ENCODE measurements around the gene PDZRN3. TPM values are rescaled to one million over a fixed set of nuclear protein-coding genes. Genes with fewer than 3 reads are reported as not detected.

Gene PDZRN3
- total RNA-seq, 1 experiment from 2014 or later, result 5.9 TPM

GRCh38 chr3:73653351-73653750 lies 28.6 kb upstream of the PDZRN3 start:
- H2BK12ac ChIP-seq (ENCODE audit: insufficient read length, low read depth, low read length), result no peak overlapping the region
- no peak overlapping the region for H2BK5ac ChIP-seq (ENCODE audit: insufficient read length, low read length)
- H2AFZ ChIP-seq (ENCODE audit: low read length), result no peak overlapping the region
- H2BK20ac ChIP-seq (ENCODE audit: low read depth, low read length, poor library complexity, severe bottlenecking), result no peak overlapping the region
- H3K23ac ChIP-seq (ENCODE audit: insufficient read length, low read depth, low read length), result no peak overlapping the region
- H3K79me1 ChIP-seq (ENCODE audit: insufficient read depth, low read depth, low read length, poor library complexity, severe bottlenecking), result no peaks in the 10 kb centered on the region
- no peak for TF ChIP-seq CTCF (conservative IDR thresholded peaks at IDR 0.05)
- H4K5ac ChIP-seq (ENCODE audit: insufficient read length, low read depth, low read length), result no peak overlapping the region
- peaks cover 6% of the 10 kb centered on the region in 2 experiments for H3K4me1 Mint-ChIP-seq
- no peak overlapping the region for H3K56ac ChIP-seq (ENCODE audit: insufficient read length, low read depth, low read length)
- H4K91ac ChIP-seq (ENCODE audit: insufficient read length, low read depth, low read length), result no peak overlapping the region
- no peak overlapping the region for H3K18ac ChIP-seq (ENCODE audit: insufficient read length, low read depth, low read length)
- H3K14ac ChIP-seq (ENCODE audit: insufficient read depth, low read length), result no peak overlapping the region
- H3K27me3 ChIP-seq (ENCODE audit: insufficient read depth, low read length), result no peaks in the 10 kb centered on the region
- H3K27me3 Mint-ChIP-seq (ENCODE audit: low read depth), result peaks cover 2% of the 10 kb centered on the region; the same call in 1 of the 2 replicates
- no peak overlapping the region for H4K8ac ChIP-seq (replicated peaks; ENCODE audit: insufficient read length, low read depth, low read length)
- no peak overlapping the region for H3K9ac ChIP-seq (ENCODE audit: extremely low read depth, insufficient read length, low read length)
- no peak overlapping the region for H3T11ph ChIP-seq (ENCODE audit: low read length)
- no peak overlapping the region for H3K4me3 Mint-ChIP-seq
- WGBS (ENCODE audit: extremely low coverage, insufficient read length, low lambda C conversion rate), result no CpG with 5 or more reads among the region's 3 CpGs
- no peak overlapping the region for H2BK120ac ChIP-seq (ENCODE audit: low read depth, low read length, poor library complexity, severe bottlenecking)
- no peak overlapping the region for H3K4ac ChIP-seq (ENCODE audit: low read depth, low read length)
- H3K27ac ChIP-seq (ENCODE audit: insufficient read length, low read depth, low read length), result no peak overlapping the region
- H2AK5ac ChIP-seq (ENCODE audit: insufficient read length, low read length), result no peak overlapping the region
- no peaks in the 10 kb centered on the region for H3K36me3 Mint-ChIP-seq (ENCODE audit: insufficient read depth in 1 of 3, low read depth in 3 of 3)
- H3K9me3 Mint-ChIP-seq, result no peaks in the 10 kb centered on the region
- H3K4me1 ChIP-seq (ENCODE audit: insufficient read depth, low read length), result peaks cover 4% of the 10 kb centered on the region; the same call in 1 of the 2 replicates
- no peak overlapping the region for H3K4me2 ChIP-seq (ENCODE audit: insufficient read depth, insufficient read length, low read length)
- no peaks in the 10 kb centered on the region for H3K23me2 ChIP-seq (ENCODE audit: insufficient read length, low read depth, low read length, poor library complexity, severe bottlenecking)
- DNase-seq, result no peak
- H3K9me3 ChIP-seq (ENCODE audit: control insufficient read depth, low read depth, low read length), result no peaks in the 10 kb centered on the region
- no peaks in the 10 kb centered on the region for H3K79me2 ChIP-seq (ENCODE audit: insufficient read depth, low read length)
- H4K20me1 ChIP-seq (ENCODE audit: control insufficient read depth, insufficient read depth, insufficient read length), result no peaks in the 10 kb centered on the region
- H3K27ac Mint-ChIP-seq, result no peak overlapping the region
- H2BK15ac ChIP-seq (ENCODE audit: low read depth, low read length), result no peak overlapping the region

Measured in H9 (cell line).